Measurements from ENCODE around the gene ASS1. TPM values are rescaled to one million over a fixed set of nuclear protein-coding genes. Genes with fewer than 3 reads are reported as not detected.

ASS1 gene
- total RNA-seq, 1 experiment from 2014 or later = 5.8 TPM

GRCh38 chr9:130530938-130531337 lies 86.2 kb downstream of the ASS1 start:
- BruUV-seq (replicated peaks) = no TSS peak
- ChIA-PET POLR2A (ENCODE audit: low non-redundant PET) (no interaction called here), CTCF (no interaction called here)
- intact Hi-C loops (cut with micrococcal nuclease; ENCODE audit: unreplicated experiment) = no loop called here
- H3K36me3 ChIP-seq (ENCODE audit: insufficient read depth, low read length, poor library complexity, severe bottlenecking) = no peaks in the 10 kb centered on the region
- H3K4me1 ChIP-seq (ENCODE audit: insufficient read depth, low read length, poor library complexity, severe bottlenecking) = peaks cover 5% of the 10 kb centered on the region
- H3K9me3 ChIP-seq (ENCODE audit: low read depth, low read length, poor library complexity, severe bottlenecking) = no peaks in the 10 kb centered on the region
- no peak for TF ChIP-seq EZH2 (IDR thresholded peaks at IDR 0.05; ENCODE audit: borderline replicate concordance, low read depth, low read length, poor library complexity, severe bottlenecking)
- no peak for TF ChIP-seq CTCF (conservative IDR thresholded peaks at IDR 0.05; ENCODE audit: low read depth, low read length)
- peaks cover 9% of the 10 kb centered on the region for H3K27me3 ChIP-seq (replicated peaks; ENCODE audit: insufficient read depth, low read depth, low read length, poor library complexity)
- no peak overlapping the region for H3K27ac ChIP-seq (ENCODE audit: low read depth, low read length, poor library complexity, severe bottlenecking)
- no peak for DNase-seq (ENCODE audit: low spot score)
- H3K4me3 ChIP-seq (ENCODE audit: low read depth, low read length, poor library complexity, severe bottlenecking) = no peak overlapping the region

- no peak for DNase-seq (ENCODE audit: low spot score)
- ChIA-PET CTCF (no interaction called here), POLR2A (ENCODE audit: low non-redundant PET) (no interaction called here)
- Histone ChIP-seq H3K27ac (ENCODE audit: low read depth, low read length, poor library complexity, severe bottlenecking) (no peak overlapping the region), H3K4me3 (ENCODE audit: low read depth, low read length, poor library complexity, severe bottlenecking) (no peak overlapping the region), H3K27me3 (replicated peaks; ENCODE audit: insufficient read depth, low read depth, low read length, poor library complexity) (peaks cover 16% of the 10 kb centered on the region), H3K4me1 (ENCODE audit: insufficient read depth, low read length, poor library complexity, severe bottlenecking) (peaks cover 6% of the 10 kb centered on the region), H3K36me3 (ENCODE audit: insufficient read depth, low read length, poor library complexity, severe bottlenecking) (no peaks in the 10 kb centered on the region), H3K9me3 (ENCODE audit: low read depth, low read length, poor library complexity, severe bottlenecking) (no peaks in the 10 kb centered on the region)
- no TSS peak for BruUV-seq (replicated peaks)
- TF ChIP-seq EZH2 (IDR thresholded peaks at IDR 0.05; ENCODE audit: borderline replicate concordance, low read depth, low read length, poor library complexity, severe bottlenecking) = no peak
- TF ChIP-seq CTCF (conservative IDR thresholded peaks at IDR 0.05; ENCODE audit: low read depth, low read length) = no peak
- intact Hi-C loops (cut with micrococcal nuclease; ENCODE audit: unreplicated experiment) = no loop called here
These were observed 86.9 kb downstream of the ASS1 start for GRCh38 chr9:130531670-130532069.

- no TSS peak for BruUV-seq (replicated peaks)
- TF ChIP-seq EZH2 (IDR thresholded peaks at IDR 0.05; ENCODE audit: borderline replicate concordance, low read depth, low read length, poor library complexity, severe bottlenecking) (no peak), CTCF (conservative IDR thresholded peaks at IDR 0.05; ENCODE audit: low read depth, low read length) (no peak)
- peaks cover 6% of the 10 kb centered on the region for H3K4me1 ChIP-seq (ENCODE audit: insufficient read depth, low read length, poor library complexity, severe bottlenecking)
- intact Hi-C loops (cut with micrococcal nuclease; ENCODE audit: unreplicated experiment) = no loop called here
- ChIA-PET CTCF (no interaction called here), POLR2A (ENCODE audit: low non-redundant PET) (no interaction called here)
- H3K27me3 ChIP-seq (replicated peaks; ENCODE audit: insufficient read depth, low read depth, low read length, poor library complexity) = peaks cover 25% of the 10 kb centered on the region
- no peaks in the 10 kb centered on the region for H3K36me3 ChIP-seq (ENCODE audit: insufficient read depth, low read length, poor library complexity, severe bottlenecking)
- H3K9me3 ChIP-seq (ENCODE audit: low read depth, low read length, poor library complexity, severe bottlenecking) = no peaks in the 10 kb centered on the region
- no peak overlapping the region for H3K4me3 ChIP-seq (ENCODE audit: low read depth, low read length, poor library complexity, severe bottlenecking)
- H3K27ac ChIP-seq (ENCODE audit: low read depth, low read length, poor library complexity, severe bottlenecking) = no peak overlapping the region
- DNase-seq (ENCODE audit: low spot score) = no peak
These were observed 87.8 kb downstream of the ASS1 start for GRCh38 chr9:130532426-130533080.
